HepG2 (cell line): ENCODE measurements around the gene PLOD3. TPM values are rescaled to one million over a fixed set of nuclear protein-coding genes. Genes with fewer than 3 reads are reported as not detected.

Experiments
- DNMT3B ChIP-seq: conservative IDR thresholded peaks from 2 replicates; pipeline ENCODE4 v1.6.1; 2016; ENCODE audit warnings: missing biosample characterization, control low read depth
- LCORL ChIP-seq, 2 experiments: fragments of 450-650 bp in 1 of 2; sonication (generic) in 1 of 2; formaldehyde crosslinking in 1 of 2; IDR thresholded peaks; 2 replicates each; pipeline versions ENCODE4 v1.5.0 to v1.6.1; 2017 to 2020; ENCODE audit warnings: antibody characterized with exemption in 1 of 2, missing genetic modification reagents in 1 of 2
- ZFP90 ChIP-seq: sonication (generic); formaldehyde crosslinking; IDR thresholded peaks from 2 replicates; pipeline ENCODE4 v1.8.0; 2022; ENCODE audit warnings: missing genetic modification reagents, mild to moderate bottlenecking, inconsistent platforms, borderline replicate concordance
- polyA plus RNA-seq, 8 experiments: library from polyadenylated mRNA; depleted of rRNA in 3 of 8; stranded (reverse) in 7 of 8; unstranded in 1 of 8; fragments of >200 nt; fragmentation: Illumina TruSeq in 4 of 8; extraction: Trizol in 4 of 8; gene quantifications; 2 replicates each; pipeline versions ENCODE4 v1.2.1 to v1.2.3, GENCODE V29; 2011 to 2016; ENCODE audit warnings: low read depth in 4 of 8, missing spikeins in 1 of 8, mixed read lengths in 1 of 8; ENCODE audit not compliant: insufficient read depth in 1 of 8
- total RNA-seq, 5 experiments: library from RNA; depleted of rRNA; stranded (reverse); fragments of >200 nt; fragmentation: Illumina TruSeq; extraction: Trizol; gene quantifications; 2 replicates each; pipeline ENCODE4 v1.2.3, GENCODE V29; 2016; ENCODE audit warnings: low read depth in 1 of 5
- TF ChIP-seq, protein P1 (sequence below), 2 experiments: sonication (generic) in 1 of 2; formaldehyde crosslinking in 1 of 2; IDR thresholded peaks; 2 replicates each; pipeline versions ENCODE4 v1.5.1 to v1.6.1; 2011 to 2020; ENCODE audit warnings: borderline replicate concordance in 1 of 2, low read depth in 1 of 2, low read length in 1 of 2, mild to moderate bottlenecking in 1 of 2, missing genetic modification reagents in 1 of 2, moderate library complexity in 1 of 2
- TF ChIP-seq, protein P2 (sequence below): IDR thresholded peaks from 2 replicates; pipeline ENCODE4 v1.4.0; 2020; ENCODE audit warnings: mild to moderate bottlenecking, missing genetic modification reagents
- TF ChIP-seq, protein P3 (sequence below): sonication (generic); formaldehyde crosslinking; IDR thresholded peaks from 2 replicates; pipeline ENCODE4 v1.4.0; 2020; ENCODE audit warnings: missing genetic modification reagents, borderline replicate concordance
- TF ChIP-seq, protein P4 (sequence below): IDR thresholded peaks from 2 replicates; pipeline ENCODE4 v1.6.1; 2018; ENCODE audit warnings: missing genetic modification reagents, mild to moderate bottlenecking, missing compliant biosample characterization
- TF ChIP-seq, protein P5 (sequence below): sonication (generic); formaldehyde crosslinking; IDR thresholded peaks from 2 replicates; pipeline ENCODE4 v1.5.1; 2020; ENCODE audit warnings: mild to moderate bottlenecking, missing genetic modification reagents, moderate library complexity
- TF ChIP-seq, protein P6 (sequence below): IDR thresholded peaks from 2 replicates; pipeline ENCODE4 v1.6.1; 2012; ENCODE audit warnings: inconsistent platforms

Gene PLOD3
- total and polyA plus RNA-seq, 2 of the 13 experiments (the other 11 are each of a cell fraction or from before 2014, with no cell fraction given): 65.8 to 67.4 TPM

DNA sequence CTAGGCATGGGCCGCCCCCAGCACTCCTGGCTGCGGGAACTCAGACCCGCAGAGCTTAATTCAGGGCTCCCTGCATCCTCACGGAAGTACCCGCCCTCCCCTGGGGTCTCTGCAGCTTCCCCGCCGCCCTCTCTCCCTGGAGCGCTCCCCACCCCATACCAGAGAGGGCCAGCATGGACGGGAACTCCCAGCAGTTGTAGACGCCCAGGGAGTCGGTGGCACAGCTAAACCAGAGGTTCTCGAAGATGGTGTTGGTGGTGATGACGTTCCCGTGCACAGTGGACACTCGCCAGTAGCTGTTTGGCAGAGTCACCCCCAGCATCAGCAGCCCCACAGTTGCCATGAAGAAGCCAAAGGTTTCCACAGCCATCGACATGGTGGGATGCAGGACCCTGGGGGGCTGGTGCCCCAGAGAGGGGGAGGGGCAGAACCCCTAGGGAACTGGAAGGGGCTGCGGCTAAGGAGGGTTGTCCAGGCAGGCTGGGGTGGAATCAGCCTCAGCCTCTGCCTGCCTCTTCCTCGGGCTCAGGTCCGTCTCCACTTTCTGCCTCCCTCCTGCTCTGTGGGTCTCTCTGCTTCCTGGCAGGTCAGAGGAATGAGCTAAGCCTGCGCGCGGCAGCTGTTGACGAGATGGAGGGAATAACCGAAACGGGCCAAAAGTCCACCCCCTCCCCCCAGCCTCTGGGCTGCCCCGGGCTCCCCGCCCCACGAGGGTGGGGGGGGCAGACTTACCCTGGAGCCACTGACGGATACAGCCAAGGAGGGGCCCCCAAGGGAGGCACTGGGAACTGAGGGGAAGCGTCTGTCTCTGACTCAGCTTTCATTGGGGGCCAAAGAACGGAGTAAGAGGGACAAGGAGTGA is 20.1 kb upstream of the PLOD3 start, which contains the start of gene CLDN15 (continued):
- TF ChIP-seq, protein P1, sequence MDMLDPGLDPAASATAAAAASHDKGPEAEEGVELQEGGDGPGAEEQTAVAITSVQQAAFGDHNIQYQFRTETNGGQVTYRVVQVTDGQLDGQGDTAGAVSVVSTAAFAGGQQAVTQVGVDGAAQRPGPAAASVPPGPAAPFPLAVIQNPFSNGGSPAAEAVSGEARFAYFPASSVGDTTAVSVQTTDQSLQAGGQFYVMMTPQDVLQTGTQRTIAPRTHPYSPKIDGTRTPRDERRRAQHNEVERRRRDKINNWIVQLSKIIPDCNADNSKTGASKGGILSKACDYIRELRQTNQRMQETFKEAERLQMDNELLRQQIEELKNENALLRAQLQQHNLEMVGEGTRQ (IDR thresholded peaks at IDR 0.05; ENCODE audit: low read depth, low read length): no peak
- TF ChIP-seq, protein P1 (CRISPR knock-in tag; IDR thresholded peaks at IDR 0.05; ENCODE audit: borderline replicate concordance): no peak
- TF ChIP-seq DNMT3B (CRISPR knock-in tag) (no peak), LCORL (IDR thresholded peaks at IDR 0.05) (no peak), LCORL (CRISPR knock-in tag; IDR thresholded peaks at IDR 0.05) (peak; percentile 84), ZFP90 (CRISPR knock-in tag) (0 out of 2 replicates have a peak, but pooled peaks have one; percentile 48)
- TF ChIP-seq, protein P2, sequence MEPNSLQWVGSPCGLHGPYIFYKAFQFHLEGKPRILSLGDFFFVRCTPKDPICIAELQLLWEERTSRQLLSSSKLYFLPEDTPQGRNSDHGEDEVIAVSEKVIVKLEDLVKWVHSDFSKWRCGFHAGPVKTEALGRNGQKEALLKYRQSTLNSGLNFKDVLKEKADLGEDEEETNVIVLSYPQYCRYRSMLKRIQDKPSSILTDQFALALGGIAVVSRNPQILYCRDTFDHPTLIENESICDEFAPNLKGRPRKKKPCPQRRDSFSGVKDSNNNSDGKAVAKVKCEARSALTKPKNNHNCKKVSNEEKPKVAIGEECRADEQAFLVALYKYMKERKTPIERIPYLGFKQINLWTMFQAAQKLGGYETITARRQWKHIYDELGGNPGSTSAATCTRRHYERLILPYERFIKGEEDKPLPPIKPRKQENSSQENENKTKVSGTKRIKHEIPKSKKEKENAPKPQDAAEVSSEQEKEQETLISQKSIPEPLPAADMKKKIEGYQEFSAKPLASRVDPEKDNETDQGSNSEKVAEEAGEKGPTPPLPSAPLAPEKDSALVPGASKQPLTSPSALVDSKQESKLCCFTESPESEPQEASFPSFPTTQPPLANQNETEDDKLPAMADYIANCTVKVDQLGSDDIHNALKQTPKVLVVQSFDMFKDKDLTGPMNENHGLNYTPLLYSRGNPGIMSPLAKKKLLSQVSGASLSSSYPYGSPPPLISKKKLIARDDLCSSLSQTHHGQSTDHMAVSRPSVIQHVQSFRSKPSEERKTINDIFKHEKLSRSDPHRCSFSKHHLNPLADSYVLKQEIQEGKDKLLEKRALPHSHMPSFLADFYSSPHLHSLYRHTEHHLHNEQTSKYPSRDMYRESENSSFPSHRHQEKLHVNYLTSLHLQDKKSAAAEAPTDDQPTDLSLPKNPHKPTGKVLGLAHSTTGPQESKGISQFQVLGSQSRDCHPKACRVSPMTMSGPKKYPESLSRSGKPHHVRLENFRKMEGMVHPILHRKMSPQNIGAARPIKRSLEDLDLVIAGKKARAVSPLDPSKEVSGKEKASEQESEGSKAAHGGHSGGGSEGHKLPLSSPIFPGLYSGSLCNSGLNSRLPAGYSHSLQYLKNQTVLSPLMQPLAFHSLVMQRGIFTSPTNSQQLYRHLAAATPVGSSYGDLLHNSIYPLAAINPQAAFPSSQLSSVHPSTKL (CRISPR knock-in tag): peak; percentile 50; the same call in 1 of the 2 replicates
- TF ChIP-seq, protein P3, sequence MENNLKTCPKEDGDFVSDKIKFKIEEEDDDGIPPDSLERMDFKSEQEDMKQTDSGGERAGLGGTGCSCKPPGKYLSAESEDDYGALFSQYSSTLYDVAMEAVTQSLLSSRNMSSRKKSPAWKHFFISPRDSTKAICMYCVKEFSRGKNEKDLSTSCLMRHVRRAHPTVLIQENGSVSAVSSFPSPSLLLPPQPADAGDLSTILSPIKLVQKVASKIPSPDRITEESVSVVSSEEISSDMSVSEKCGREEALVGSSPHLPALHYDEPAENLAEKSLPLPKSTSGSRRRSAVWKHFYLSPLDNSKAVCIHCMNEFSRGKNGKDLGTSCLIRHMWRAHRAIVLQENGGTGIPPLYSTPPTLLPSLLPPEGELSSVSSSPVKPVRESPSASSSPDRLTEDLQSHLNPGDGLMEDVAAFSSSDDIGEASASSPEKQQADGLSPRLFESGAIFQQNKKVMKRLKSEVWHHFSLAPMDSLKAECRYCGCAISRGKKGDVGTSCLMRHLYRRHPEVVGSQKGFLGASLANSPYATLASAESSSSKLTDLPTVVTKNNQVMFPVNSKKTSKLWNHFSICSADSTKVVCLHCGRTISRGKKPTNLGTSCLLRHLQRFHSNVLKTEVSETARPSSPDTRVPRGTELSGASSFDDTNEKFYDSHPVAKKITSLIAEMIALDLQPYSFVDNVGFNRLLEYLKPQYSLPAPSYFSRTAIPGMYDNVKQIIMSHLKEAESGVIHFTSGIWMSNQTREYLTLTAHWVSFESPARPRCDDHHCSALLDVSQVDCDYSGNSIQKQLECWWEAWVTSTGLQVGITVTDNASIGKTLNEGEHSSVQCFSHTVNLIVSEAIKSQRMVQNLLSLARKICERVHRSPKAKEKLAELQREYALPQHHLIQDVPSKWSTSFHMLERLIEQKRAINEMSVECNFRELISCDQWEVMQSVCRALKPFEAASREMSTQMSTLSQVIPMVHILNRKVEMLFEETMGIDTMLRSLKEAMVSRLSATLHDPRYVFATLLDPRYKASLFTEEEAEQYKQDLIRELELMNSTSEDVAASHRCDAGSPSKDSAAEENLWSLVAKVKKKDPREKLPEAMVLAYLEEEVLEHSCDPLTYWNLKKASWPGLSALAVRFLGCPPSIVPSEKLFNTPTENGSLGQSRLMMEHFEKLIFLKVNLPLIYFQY (CRISPR knock-in tag): 0 out of 2 replicates have a peak, but pooled peaks have one; percentile 52
- TF ChIP-seq, protein P4, sequence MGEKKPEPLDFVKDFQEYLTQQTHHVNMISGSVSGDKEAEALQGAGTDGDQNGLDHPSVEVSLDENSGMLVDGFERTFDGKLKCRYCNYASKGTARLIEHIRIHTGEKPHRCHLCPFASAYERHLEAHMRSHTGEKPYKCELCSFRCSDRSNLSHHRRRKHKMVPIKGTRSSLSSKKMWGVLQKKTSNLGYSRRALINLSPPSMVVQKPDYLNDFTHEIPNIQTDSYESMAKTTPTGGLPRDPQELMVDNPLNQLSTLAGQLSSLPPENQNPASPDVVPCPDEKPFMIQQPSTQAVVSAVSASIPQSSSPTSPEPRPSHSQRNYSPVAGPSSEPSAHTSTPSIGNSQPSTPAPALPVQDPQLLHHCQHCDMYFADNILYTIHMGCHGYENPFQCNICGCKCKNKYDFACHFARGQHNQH (CRISPR knock-in tag): no peak
- TF ChIP-seq, protein P5, sequence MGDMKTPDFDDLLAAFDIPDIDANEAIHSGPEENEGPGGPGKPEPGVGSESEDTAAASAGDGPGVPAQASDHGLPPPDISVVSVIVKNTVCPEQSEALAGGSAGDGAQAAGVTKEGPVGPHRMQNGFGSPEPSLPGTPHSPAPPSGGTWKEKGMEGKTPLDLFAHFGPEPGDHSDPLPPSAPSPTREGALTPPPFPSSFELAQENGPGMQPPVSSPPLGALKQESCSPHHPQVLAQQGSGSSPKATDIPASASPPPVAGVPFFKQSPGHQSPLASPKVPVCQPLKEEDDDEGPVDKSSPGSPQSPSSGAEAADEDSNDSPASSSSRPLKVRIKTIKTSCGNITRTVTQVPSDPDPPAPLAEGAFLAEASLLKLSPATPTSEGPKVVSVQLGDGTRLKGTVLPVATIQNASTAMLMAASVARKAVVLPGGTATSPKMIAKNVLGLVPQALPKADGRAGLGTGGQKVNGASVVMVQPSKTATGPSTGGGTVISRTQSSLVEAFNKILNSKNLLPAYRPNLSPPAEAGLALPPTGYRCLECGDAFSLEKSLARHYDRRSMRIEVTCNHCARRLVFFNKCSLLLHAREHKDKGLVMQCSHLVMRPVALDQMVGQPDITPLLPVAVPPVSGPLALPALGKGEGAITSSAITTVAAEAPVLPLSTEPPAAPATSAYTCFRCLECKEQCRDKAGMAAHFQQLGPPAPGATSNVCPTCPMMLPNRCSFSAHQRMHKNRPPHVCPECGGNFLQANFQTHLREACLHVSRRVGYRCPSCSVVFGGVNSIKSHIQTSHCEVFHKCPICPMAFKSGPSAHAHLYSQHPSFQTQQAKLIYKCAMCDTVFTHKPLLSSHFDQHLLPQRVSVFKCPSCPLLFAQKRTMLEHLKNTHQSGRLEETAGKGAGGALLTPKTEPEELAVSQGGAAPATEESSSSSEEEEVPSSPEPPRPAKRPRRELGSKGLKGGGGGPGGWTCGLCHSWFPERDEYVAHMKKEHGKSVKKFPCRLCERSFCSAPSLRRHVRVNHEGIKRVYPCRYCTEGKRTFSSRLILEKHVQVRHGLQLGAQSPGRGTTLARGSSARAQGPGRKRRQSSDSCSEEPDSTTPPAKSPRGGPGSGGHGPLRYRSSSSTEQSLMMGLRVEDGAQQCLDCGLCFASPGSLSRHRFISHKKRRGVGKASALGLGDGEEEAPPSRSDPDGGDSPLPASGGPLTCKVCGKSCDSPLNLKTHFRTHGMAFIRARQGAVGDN: peak; percentile 77
- TF ChIP-seq, protein P6, sequence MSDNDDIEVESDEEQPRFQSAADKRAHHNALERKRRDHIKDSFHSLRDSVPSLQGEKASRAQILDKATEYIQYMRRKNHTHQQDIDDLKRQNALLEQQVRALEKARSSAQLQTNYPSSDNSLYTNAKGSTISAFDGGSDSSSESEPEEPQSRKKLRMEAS: peak; percentile 54; the same call in 1 of the 2 replicates
